HG02642 (cell line): ENCODE measurements around the gene GLIPR1.

Experiments
- ATAC-seq: cut with Tn5 transposase; IDR thresholded peaks from one replicate; pipeline ENCODE4 v1.9.1; 2021; ENCODE audit warnings: mild to moderate bottlenecking; ENCODE audit not compliant: unreplicated experiment, poor library complexity

GLIPR1 gene

DNA sequence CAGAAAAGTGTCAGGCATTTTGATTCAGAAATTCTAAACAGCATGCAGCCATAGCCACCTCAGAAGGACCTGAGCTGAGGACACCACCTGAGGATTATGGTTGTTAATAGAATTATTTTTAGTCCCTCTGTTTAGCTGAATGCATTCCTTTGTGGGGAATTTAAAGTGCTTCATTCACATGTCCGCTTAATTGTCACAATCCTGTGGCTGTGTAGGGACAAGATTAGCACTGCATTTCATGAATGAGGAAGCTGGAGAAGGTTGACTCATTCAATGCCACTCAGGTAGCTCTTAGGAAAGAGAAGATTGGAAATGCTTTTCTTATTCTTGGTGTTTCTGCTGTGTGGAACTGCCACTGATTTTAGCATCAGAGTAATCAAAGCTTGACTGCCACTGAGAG is 72.8 kb downstream of the GLIPR1 start:
- ATAC-seq: no peak
